ENCODE measurements around the gene ABHD12B. TPM values are rescaled to one million over a fixed set of nuclear protein-coding genes. Genes with fewer than 3 reads are reported as not detected.
"Not testable (repeated sequence)": the region's sequence is repeated elsewhere in the genome, so short reads cannot be mapped to it uniquely, and the experiment has no call there.

ABHD12B gene
- total RNA-seq, 2 experiments from 2014 or later = not detected

GRCh38 chr14:50897658-50898175 lies 25.9 kb downstream of the ABHD12B start:
- Mint-ChIP-seq H3K4me1 (no peaks in the 10 kb centered on the region), H3K4me3 (no peak overlapping the region), H3K27ac (no peak overlapping the region), H3K9me3 (no peaks in the 10 kb centered on the region), H3K36me3 (no peaks in the 10 kb centered on the region), H3K27me3 (peaks cover 13% of the 10 kb centered on the region)
- no peak for DNase-seq

- H3K27me3 Mint-ChIP-seq = peaks cover 6% of the 10 kb centered on the region
- H3K36me3 Mint-ChIP-seq = no peaks in the 10 kb centered on the region
- no peak overlapping the region for H3K4me3 Mint-ChIP-seq
- no peaks in the 10 kb centered on the region for H3K4me1 Mint-ChIP-seq
- H3K27ac Mint-ChIP-seq = no peak overlapping the region
- H3K9me3 Mint-ChIP-seq = peaks cover 3% of the 10 kb centered on the region
- no peak for DNase-seq
Measured at GRCh38 chr14:50901361-50901760, 29.5 kb downstream of the ABHD12B start.

- no peak for DNase-seq
- Mint-ChIP-seq H3K9me3 (peaks cover 3% of the 10 kb centered on the region), H3K27me3 (no peaks in the 10 kb centered on the region), H3K4me3 (no peak overlapping the region), H3K36me3 (no peaks in the 10 kb centered on the region), H3K27ac (no peak overlapping the region), H3K4me1 (no peaks in the 10 kb centered on the region)
Measured at GRCh38 chr14:50904719-50905118, 32.9 kb downstream of the ABHD12B start.

- no peak overlapping the region for H3K4me3 Mint-ChIP-seq
- DNase-seq = no peak
- H3K9me3 Mint-ChIP-seq = peaks cover 3% of the 10 kb centered on the region
- H3K4me1 Mint-ChIP-seq = no peaks in the 10 kb centered on the region
- no peaks in the 10 kb centered on the region for H3K36me3 Mint-ChIP-seq
- no peaks in the 10 kb centered on the region for H3K27me3 Mint-ChIP-seq
- no peak overlapping the region for H3K27ac Mint-ChIP-seq
Measured at GRCh38 chr14:50906326-50907065, 34.6 kb downstream of the ABHD12B start.

- no peaks in the 10 kb centered on the region for H3K4me1 Mint-ChIP-seq
- H3K27ac Mint-ChIP-seq = no peak overlapping the region
- no peaks in the 10 kb centered on the region for H3K36me3 Mint-ChIP-seq
- no peaks in the 10 kb centered on the region for H3K9me3 Mint-ChIP-seq
- no peaks in the 10 kb centered on the region for H3K27me3 Mint-ChIP-seq
- H3K4me3 Mint-ChIP-seq = no peak overlapping the region
- no peak for DNase-seq
Measured at GRCh38 chr14:50910495-50911420, 38.9 kb downstream of the ABHD12B start.

GRCh38 chr14:50917449-50917848 lies 45.6 kb downstream of the ABHD12B start:
- Mint-ChIP-seq H3K9me3 (no peaks in the 10 kb centered on the region), H3K4me1 (no peaks in the 10 kb centered on the region), H3K4me3 (no peak overlapping the region), H3K36me3 (no peaks in the 10 kb centered on the region), H3K27ac (no peak overlapping the region), H3K27me3 (peaks cover 7% of the 10 kb centered on the region)
- no peak for DNase-seq

GRCh38 chr14:50919524-50919923 lies 47.7 kb downstream of the ABHD12B start:
- H3K4me3 Mint-ChIP-seq, DNase-seq, H3K4me1 Mint-ChIP-seq, H3K27me3 Mint-ChIP-seq, H3K9me3 Mint-ChIP-seq, H3K36me3 Mint-ChIP-seq, H3K27ac Mint-ChIP-seq: not testable (repeated sequence)

GRCh38 chr14:50920482-50921230 lies 48.8 kb downstream of the ABHD12B start:
- no peaks in the 10 kb centered on the region for H3K9me3 Mint-ChIP-seq
- H3K4me3 Mint-ChIP-seq = no peak overlapping the region
- H3K36me3 Mint-ChIP-seq = no peaks in the 10 kb centered on the region
- H3K27me3 Mint-ChIP-seq = peaks cover 7% of the 10 kb centered on the region
- no peaks in the 10 kb centered on the region for H3K4me1 Mint-ChIP-seq
- no peak overlapping the region for H3K27ac Mint-ChIP-seq
- no peak for DNase-seq

GRCh38 chr14:50922803-50923202 lies 51.0 kb downstream of the ABHD12B start:
- DNase-seq = no peak
- no peaks in the 10 kb centered on the region for H3K4me1 Mint-ChIP-seq
- H3K4me3 Mint-ChIP-seq = no peak overlapping the region
- H3K27ac Mint-ChIP-seq = no peak overlapping the region
- H3K36me3 Mint-ChIP-seq = no peaks in the 10 kb centered on the region
- H3K9me3 Mint-ChIP-seq = no peaks in the 10 kb centered on the region
- peaks cover 6% of the 10 kb centered on the region for H3K27me3 Mint-ChIP-seq

GRCh38 chr14:50924236-50924635 lies 52.4 kb downstream of the ABHD12B start:
- no peak for DNase-seq
- Mint-ChIP-seq H3K4me1 (no peaks in the 10 kb centered on the region), H3K27me3 (no peaks in the 10 kb centered on the region), H3K36me3 (no peaks in the 10 kb centered on the region), H3K27ac (no peak overlapping the region), H3K9me3 (no peaks in the 10 kb centered on the region), H3K4me3 (no peak overlapping the region)

- Mint-ChIP-seq H3K9me3 (no peaks in the 10 kb centered on the region), H3K27ac (no peak overlapping the region), H3K4me3 (no peak overlapping the region), H3K4me1 (no peaks in the 10 kb centered on the region), H3K36me3 (no peaks in the 10 kb centered on the region), H3K27me3 (no peaks in the 10 kb centered on the region)
- no peak for DNase-seq
Measured at GRCh38 chr14:50924843-50925242, 53.0 kb downstream of the ABHD12B start.

- no peaks in the 10 kb centered on the region for H3K36me3 Mint-ChIP-seq
- DNase-seq = no peak
- no peaks in the 10 kb centered on the region for H3K9me3 Mint-ChIP-seq
- H3K4me3 Mint-ChIP-seq = no peak overlapping the region
- no peak overlapping the region for H3K27ac Mint-ChIP-seq
- no peaks in the 10 kb centered on the region for H3K4me1 Mint-ChIP-seq
- H3K27me3 Mint-ChIP-seq = peaks cover 5% of the 10 kb centered on the region
Measured at GRCh38 chr14:50926851-50927386, 55.1 kb downstream of the ABHD12B start.

- Mint-ChIP-seq H3K9me3 (no peaks in the 10 kb centered on the region), H3K27me3 (peaks cover 11% of the 10 kb centered on the region), H3K27ac (no peak overlapping the region), H3K36me3 (no peaks in the 10 kb centered on the region), H3K4me3 (no peak overlapping the region), H3K4me1 (no peaks in the 10 kb centered on the region)
- no peak for DNase-seq
Measured at GRCh38 chr14:50928002-50928635, 56.3 kb downstream of the ABHD12B start.

- H3K4me3 Mint-ChIP-seq = no peak overlapping the region
- H3K4me1 Mint-ChIP-seq = no peaks in the 10 kb centered on the region
Measured at GRCh38 chr14:50929506-50929905, 57.7 kb downstream of the ABHD12B start.

More at GRCh38 chr14:50929506-50929905, 57.7 kb downstream of the ABHD12B start:
- no peak for DNase-seq
- H3K36me3 Mint-ChIP-seq = no peaks in the 10 kb centered on the region
- no peaks in the 10 kb centered on the region for H3K9me3 Mint-ChIP-seq
- peaks cover 16% of the 10 kb centered on the region for H3K27me3 Mint-ChIP-seq
- H3K27ac Mint-ChIP-seq = no peak overlapping the region
